ENCODE measurements around the gene PCDHGA4.
"Not testable (repeated sequence)": the region's sequence is repeated elsewhere in the genome, so short reads cannot be mapped to it uniquely, and the experiment has no call there.

Gene PCDHGA4

GRCh38 chr5:141389153-141390042, 34.6 kb downstream of the PCDHGA4 start:
- no peaks in the 10 kb centered on the region for H3K27me3 ChIP-seq (ENCODE audit: insufficient read depth, low read length)
- H3K27ac ChIP-seq (ENCODE audit: low read depth, low read length): no peak overlapping the region
- H3K36me3 ChIP-seq (ENCODE audit: insufficient read depth, low read length): peaks cover 28% of the 10 kb centered on the region; the same call in 1 of the 2 replicates
- H3K4me1 ChIP-seq (ENCODE audit: insufficient read depth, low read length): no peaks in the 10 kb centered on the region
- 97% methylated on average over 77 of the region's 77 CpGs for WGBS
- no peak overlapping the region for H3K9ac ChIP-seq (ENCODE audit: low read depth, low read length)
- peaks cover 78% of the 10 kb centered on the region for H3K9me3 ChIP-seq (ENCODE audit: insufficient read depth, low read depth, low read length)
- peak overlapping the region; percentile 12; the same call in 1 of the 2 replicates for H3K4me3 ChIP-seq (ENCODE audit: low read length)

DNA sequence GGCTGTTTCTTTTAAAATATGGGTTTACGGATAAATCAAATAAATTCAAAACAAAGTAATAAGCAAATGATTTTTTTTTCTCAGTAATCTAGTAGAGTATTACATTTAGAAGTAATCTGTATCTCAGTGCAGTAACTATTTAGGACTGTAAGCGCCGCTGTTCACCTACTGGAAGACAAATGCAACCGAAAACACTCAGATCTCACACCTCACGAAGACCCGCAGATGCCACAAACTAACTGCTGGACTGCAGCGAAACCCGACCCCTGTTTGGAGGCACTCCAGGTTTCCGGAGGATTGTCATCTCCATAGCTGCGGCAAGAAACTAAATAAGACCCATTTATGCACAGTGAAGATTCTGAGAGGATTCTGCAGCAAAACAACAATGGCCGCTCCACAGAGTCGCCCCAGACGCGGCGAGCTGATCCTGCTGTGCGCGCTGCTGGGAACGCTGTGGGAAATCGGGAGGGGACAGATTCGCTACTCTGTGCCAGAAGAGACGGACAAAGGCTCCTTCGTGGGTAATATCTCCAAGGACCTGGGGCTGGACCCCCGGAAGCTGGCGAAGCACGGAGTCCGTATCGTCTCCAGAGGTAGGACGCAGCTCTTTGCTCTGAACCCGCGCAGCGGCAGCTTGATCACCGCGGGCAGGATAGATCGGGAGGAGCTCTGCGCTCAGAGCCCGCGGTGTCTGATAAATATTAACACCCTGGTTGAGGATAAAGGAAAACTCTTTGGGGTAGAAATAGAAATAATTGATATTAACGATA, 37.8 kb downstream of the PCDHGA4 start, which contains the start of gene PCDHGA8:
PCDHGA8 (plus strand) TSS at position 205 of the 770 bp plus-strand sequence; CDS start at position 386, 181 bp downstream.
- Histone ChIP-seq H3K4me3 (ENCODE audit: low read length) (no peak within 1 kb of the TSS), H3K4me1 (ENCODE audit: insufficient read depth, low read length) (no peaks in the 10 kb centered on the region), H3K27me3 (ENCODE audit: insufficient read depth, low read length) (no peaks in the 10 kb centered on the region), H3K9ac (ENCODE audit: low read depth, low read length) (no peak within 1 kb of the TSS), H3K9me3 (ENCODE audit: insufficient read depth, low read depth, low read length) (peaks cover 85% of the 10 kb centered on the region), H3K36me3 (ENCODE audit: insufficient read depth, low read length) (peaks cover 28% of the 10 kb centered on the region; the same call in 1 of the 2 replicates), H3K27ac (ENCODE audit: low read depth, low read length) (no peak within 1 kb of the TSS)
- WGBS: 96% methylated on average over 37 of the region's 38 CpGs

GRCh38 chr5:141393267-141393666, 38.4 kb downstream of the PCDHGA4 start:
- no peak overlapping the region for H3K4me3 ChIP-seq (ENCODE audit: low read length)
- peaks cover 28% of the 10 kb centered on the region; the same call in 1 of the 2 replicates for H3K36me3 ChIP-seq (ENCODE audit: insufficient read depth, low read length)
- H3K27ac ChIP-seq (ENCODE audit: low read depth, low read length): no peak overlapping the region
- H3K4me1 ChIP-seq (ENCODE audit: insufficient read depth, low read length): no peaks in the 10 kb centered on the region
- no peak overlapping the region for H3K9ac ChIP-seq (ENCODE audit: low read depth, low read length)
- no peaks in the 10 kb centered on the region for H3K27me3 ChIP-seq (ENCODE audit: insufficient read depth, low read length)
- peaks cover 85% of the 10 kb centered on the region for H3K9me3 ChIP-seq (ENCODE audit: insufficient read depth, low read depth, low read length)
- 94% methylated on average over 21 of the region's 21 CpGs for WGBS

DNA sequence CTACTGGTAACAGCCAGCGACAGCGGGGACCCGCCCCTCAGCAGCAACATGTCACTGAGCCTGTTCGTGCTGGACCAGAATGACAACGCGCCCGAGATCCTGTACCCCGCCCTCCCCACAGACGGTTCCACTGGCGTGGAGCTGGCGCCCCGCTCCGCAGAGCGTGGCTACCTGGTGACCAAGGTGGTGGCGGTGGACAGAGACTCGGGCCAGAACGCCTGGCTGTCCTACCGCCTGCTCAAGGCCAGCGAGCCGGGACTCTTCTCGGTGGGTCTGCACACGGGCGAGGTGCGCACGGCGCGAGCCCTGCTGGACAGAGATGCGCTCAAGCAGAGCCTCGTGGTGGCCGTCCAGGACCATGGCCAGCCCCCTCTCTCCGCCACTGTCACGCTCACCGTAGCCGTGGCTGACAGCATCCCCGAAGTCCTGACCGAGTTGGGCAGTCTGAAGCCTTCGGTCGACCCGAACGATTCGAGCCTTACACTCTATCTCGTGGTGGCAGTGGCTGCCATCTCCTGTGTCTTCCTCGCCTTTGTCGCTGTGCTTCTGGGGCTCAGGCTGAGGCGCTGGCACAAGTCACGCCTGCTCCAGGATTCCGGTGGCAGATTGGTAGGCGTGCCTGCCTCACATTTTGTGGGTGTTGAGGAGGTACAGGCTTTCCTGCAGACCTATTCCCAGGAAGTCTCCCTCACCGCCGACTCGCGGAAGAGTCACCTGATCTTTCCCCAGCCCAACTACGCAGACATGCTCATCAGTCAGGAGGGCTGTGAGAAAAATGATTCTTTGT, 39.8 kb downstream of the PCDHGA4 start:
- not testable (repeated sequence) for H3K27me3 ChIP-seq (ENCODE audit: insufficient read depth, low read length); H3K9ac ChIP-seq (ENCODE audit: low read depth, low read length); H3K27ac ChIP-seq (ENCODE audit: low read depth, low read length); H3K4me1 ChIP-seq (ENCODE audit: insufficient read depth, low read length); H3K4me3 ChIP-seq (ENCODE audit: low read length)
- Histone ChIP-seq H3K36me3 (ENCODE audit: insufficient read depth, low read length) (peaks cover 22% of the 10 kb centered on the region; the same call in 1 of the 2 replicates), H3K9me3 (ENCODE audit: insufficient read depth, low read depth, low read length) (peaks cover 84% of the 10 kb centered on the region)
- 95% methylated on average over 41 of the region's 53 CpGs for WGBS

DNA sequence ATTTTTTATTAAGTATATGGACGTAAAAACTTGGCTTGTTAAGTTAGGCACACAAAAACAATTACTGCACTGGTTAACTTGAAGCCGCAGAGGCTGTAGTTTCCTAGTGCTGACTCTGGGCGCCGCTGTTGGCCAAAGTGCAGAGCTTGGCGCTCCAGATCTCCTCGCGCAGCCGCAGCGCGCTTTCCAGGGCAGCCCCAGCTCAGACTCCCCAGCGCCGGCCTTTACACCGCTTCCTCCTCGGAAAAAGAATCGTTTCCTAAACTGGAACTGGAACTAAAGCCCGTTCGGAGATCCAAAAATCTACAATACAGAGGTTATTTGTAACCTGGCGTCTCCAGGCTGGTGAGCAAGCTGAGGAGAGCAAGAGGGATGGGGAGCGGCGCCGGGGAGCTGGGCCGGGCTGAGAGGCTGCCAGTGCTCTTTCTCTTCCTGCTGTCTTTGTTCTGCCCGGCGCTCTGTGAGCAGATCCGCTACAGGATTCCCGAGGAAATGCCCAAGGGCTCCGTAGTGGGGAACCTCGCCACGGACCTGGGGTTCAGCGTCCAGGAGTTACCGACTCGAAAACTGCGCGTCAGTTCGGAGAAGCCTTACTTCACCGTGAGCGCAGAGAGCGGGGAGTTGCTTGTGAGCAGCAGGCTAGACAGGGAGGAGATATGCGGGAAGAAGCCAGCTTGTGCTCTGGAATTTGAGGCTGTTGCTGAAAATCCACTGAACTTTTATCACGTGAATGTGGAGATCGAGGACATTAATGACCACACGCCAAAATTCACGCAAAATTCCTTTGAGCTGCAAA, 43.1 kb downstream of the PCDHGA4 start, which contains the start of gene PCDHGB5:
PCDHGB5 (plus strand) TSS at position 192 of the 796 bp plus-strand sequence; CDS start at position 373, 181 bp downstream.
- Histone ChIP-seq H3K9ac (ENCODE audit: low read depth, low read length) (peak within 1 kb of the TSS; percentile 40; the same call in 1 of the 2 replicates), H3K4me3 (ENCODE audit: low read length) (peak within 1 kb of the TSS; percentile 41), H3K9me3 (ENCODE audit: insufficient read depth, low read depth, low read length) (peaks cover 65% of the 10 kb centered on the region)
- not testable (repeated sequence) for H3K27ac ChIP-seq (ENCODE audit: low read depth, low read length); H3K27me3 ChIP-seq (ENCODE audit: insufficient read depth, low read length); H3K36me3 ChIP-seq (ENCODE audit: insufficient read depth, low read length); H3K4me1 ChIP-seq (ENCODE audit: insufficient read depth, low read length)
- 74% methylated on average over 21 of the region's 43 CpGs for WGBS

- H3K36me3 ChIP-seq (ENCODE audit: insufficient read depth, low read length): peaks cover 1% of the 10 kb centered on the region; the same call in 1 of the 2 replicates
- H3K4me3 ChIP-seq (ENCODE audit: low read length): no peak overlapping the region
- no peaks in the 10 kb centered on the region for H3K27me3 ChIP-seq (ENCODE audit: insufficient read depth, low read length)
- H3K27ac ChIP-seq (ENCODE audit: low read depth, low read length): no peak overlapping the region
- peaks cover 62% of the 10 kb centered on the region for H3K9me3 ChIP-seq (ENCODE audit: insufficient read depth, low read depth, low read length)
- H3K9ac ChIP-seq (ENCODE audit: low read depth, low read length): no peak overlapping the region
- 94% methylated on average over 15 of the region's 15 CpGs for WGBS
- no peaks in the 10 kb centered on the region for H3K4me1 ChIP-seq (ENCODE audit: insufficient read depth, low read length)
Observed at GRCh38 chr5:141398608-141399007, 43.8 kb downstream of the PCDHGA4 start.

- WGBS: 97% methylated on average over 61 of the region's 61 CpGs
- H3K27me3 ChIP-seq (ENCODE audit: insufficient read depth, low read length): no peaks in the 10 kb centered on the region
- no peak overlapping the region for H3K27ac ChIP-seq (ENCODE audit: low read depth, low read length)
- H3K4me1 ChIP-seq (ENCODE audit: insufficient read depth, low read length): no peaks in the 10 kb centered on the region
- peaks cover 52% of the 10 kb centered on the region for H3K9me3 ChIP-seq (ENCODE audit: insufficient read depth, low read depth, low read length)
- H3K4me3 ChIP-seq (ENCODE audit: low read length): no peak overlapping the region
- no peak overlapping the region for H3K9ac ChIP-seq (ENCODE audit: low read depth, low read length)
- no peaks in the 10 kb centered on the region; the same call in 1 of the 2 replicates for H3K36me3 ChIP-seq (ENCODE audit: insufficient read depth, low read length)
Observed at GRCh38 chr5:141399555-141400258, 44.9 kb downstream of the PCDHGA4 start.

- Histone ChIP-seq H3K27ac (ENCODE audit: low read depth, low read length) (no peak within 1 kb of the TSS), H3K4me3 (ENCODE audit: low read length) (no peak within 1 kb of the TSS), H3K27me3 (ENCODE audit: insufficient read depth, low read length) (no peaks in the 10 kb centered on the region), H3K4me1 (ENCODE audit: insufficient read depth, low read length) (no peaks in the 10 kb centered on the region), H3K9ac (ENCODE audit: low read depth, low read length) (no peak within 1 kb of the TSS), H3K9me3 (ENCODE audit: insufficient read depth, low read depth, low read length) (peaks cover 30% of the 10 kb centered on the region), H3K36me3 (ENCODE audit: insufficient read depth, low read length) (no peaks in the 10 kb centered on the region; the same call in 1 of the 2 replicates)
- WGBS: 94% methylated on average over 27 of the region's 27 CpGs
Observed at GRCh38 chr5:141402553-141403243, 47.9 kb downstream of the PCDHGA4 start, which contains the start of gene PCDHGA9. Gene PCDHGA9, plus strand, starts transcription at chr5:141402778. Its CDS starts 175 bp downstream, at chr5:141402953.

DNA sequence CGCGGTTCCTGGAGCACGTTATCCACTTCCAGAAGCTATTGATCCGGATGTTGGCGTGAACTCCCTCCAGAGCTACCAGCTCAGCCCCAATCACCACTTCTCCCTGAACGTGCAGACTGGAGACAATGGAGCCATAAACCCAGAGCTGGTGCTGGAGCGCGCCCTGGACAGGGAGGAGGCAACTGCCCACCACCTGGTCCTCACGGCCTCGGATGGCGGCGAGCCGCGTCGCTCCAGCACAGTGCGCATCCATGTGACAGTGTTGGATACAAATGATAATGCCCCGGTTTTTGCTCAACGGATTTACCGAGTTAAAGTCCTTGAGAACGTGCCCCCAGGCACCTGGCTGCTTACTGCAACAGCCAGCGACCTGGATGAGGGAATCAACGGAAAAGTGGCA, 48.6 kb downstream of the PCDHGA4 start:
- Histone ChIP-seq H3K27me3 (ENCODE audit: insufficient read depth, low read length) (0 out of 2 replicates have a peak, but pooled peaks cover under 1% of the 10 kb centered on the region), H3K27ac (ENCODE audit: low read depth, low read length) (no peak overlapping the region), H3K9ac (ENCODE audit: low read depth, low read length) (no peak overlapping the region), H3K4me3 (ENCODE audit: low read length) (no peak overlapping the region), H3K4me1 (ENCODE audit: insufficient read depth, low read length) (no peaks in the 10 kb centered on the region), H3K9me3 (ENCODE audit: insufficient read depth, low read depth, low read length) (peaks cover 29% of the 10 kb centered on the region), H3K36me3 (ENCODE audit: insufficient read depth, low read length) (no peaks in the 10 kb centered on the region; the same call in 1 of the 2 replicates)
- WGBS: 94% methylated on average over 22 of the region's 22 CpGs
